ENCODE results near the gene SOX3.

Gene SOX3

DNA sequence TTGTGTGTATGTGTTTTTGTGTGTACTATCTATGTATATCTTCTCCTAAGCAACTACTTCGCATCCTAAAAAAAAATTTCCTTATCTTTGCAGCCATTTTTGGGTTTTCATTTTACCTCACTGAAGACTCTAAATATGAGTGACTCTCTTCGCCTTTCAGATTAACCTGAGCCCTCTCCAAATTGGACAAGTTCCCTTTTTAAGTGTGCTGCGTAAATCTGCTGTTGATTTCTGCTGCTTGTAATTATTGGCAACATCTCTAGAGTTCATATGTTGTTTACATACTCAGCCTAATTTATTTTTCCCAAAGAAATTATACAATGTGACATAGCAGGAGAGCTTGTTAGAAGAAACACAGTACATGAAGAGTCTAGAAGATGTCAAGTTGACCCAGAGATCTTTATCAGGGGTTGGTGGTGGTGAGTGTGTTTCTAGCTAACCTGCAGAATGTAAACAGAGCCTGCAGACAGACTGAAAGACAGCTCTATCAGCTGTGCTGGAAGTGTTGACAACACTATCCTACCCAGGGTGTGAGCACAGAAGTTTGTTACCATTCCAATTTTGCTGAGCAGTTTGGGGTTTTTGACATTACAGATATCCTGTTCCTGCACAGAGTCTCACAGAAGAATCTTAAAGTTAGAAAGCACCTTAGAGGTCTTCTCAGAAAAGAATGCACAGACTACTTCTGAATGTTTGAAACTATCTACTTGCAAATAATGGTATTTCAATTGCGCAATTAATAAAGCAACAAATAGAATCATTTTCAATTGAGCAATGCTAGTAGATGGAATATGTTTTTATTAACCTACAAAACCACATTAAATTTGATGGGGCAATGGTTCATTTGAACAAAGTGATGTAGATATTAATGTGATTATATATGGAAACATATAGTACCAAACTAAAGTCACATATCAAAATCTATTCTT is 12.5 kb downstream of the SOX3 start:
- no peak for DNase-seq

DNA sequence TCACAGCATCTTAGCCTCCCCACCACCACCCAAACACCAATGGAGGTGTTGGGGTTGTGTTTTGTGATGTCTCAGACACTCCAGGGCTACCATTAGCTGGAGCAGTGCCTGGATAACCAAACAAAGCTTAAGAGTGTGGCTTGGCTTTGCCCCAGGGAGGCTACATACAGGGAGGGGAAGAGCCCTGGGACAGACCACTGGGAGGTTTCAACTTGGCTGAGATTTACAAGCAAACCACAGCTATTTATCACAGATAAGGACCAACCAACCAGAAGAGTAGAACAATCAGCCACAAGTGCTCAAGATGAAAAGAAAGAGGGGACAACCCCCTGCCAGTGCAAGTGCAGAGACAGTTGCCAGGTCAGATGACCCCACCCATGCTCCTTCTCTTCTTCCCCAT is 24.1 kb downstream of the SOX3 start:
- DNase-seq, result no peak

DNA sequence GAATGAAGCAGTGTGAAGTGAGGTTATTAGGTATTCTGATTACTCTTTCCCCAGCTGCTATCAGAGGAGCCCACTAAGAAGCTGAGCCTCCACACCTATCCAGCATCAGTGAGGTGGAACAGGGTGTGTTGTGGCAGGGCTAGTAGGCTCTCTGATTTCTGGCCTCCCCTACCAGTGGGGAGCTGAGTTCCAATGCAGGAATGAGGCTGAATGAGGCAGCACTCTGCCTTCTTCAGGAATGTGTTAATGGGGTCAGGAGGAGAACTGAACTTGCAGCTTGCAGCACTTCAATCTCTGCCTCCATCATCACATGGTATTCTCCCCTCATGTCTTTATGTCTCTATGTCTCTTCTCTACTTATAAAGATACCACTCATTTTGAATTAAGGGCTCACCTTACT is 26.9 kb downstream of the SOX3 start:
- no peak for DNase-seq

DNA sequence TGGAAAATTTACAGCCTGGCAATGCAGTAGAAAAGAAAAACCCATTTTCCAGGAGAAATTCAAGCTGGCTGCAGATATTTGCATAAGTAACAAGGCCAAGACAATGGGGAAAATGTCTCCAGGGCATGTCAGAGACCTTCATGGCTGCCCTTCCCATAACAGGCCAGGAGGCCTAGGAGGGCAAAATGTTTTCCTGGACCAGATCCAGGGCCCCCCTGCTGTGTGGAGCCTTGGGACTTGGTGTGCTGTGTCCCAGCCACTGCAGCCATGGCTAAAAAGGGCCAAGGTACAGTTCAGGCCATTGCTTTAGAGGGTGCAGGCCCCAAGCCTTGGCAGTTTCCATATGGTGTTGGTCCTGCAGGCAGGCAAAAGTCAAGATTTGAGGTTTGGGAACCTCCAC is 29.8 kb downstream of the SOX3 start:
- DNase-seq, result no peak

DNA sequence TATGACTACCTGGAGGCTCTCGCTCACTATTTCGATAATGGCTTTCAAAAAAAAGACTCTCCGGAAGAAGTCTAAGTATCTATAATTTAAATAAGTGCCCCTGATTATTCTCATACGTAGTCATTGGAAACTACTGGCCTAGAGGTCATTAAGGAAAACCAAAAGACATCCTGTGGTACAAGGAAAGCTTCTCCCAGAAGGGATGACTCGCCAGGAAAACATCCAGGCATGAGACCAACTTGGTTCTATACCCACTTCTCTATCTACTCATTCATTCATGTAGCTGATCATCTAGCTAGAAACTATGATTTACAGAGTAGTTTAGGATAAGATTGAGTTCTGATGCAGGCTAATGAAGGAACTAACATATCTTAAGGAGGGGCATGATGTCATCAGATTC is 37.7 kb downstream of the SOX3 start:
- no peak for DNase-seq
